Measurements from ENCODE around the gene KIAA1671. TPM values are rescaled to one million over a fixed set of nuclear protein-coding genes. Genes with fewer than 3 reads are reported as not detected.

KIAA1671 gene
- total RNA-seq, 1 donor from 2014 or later, result 17.3 TPM

DNA sequence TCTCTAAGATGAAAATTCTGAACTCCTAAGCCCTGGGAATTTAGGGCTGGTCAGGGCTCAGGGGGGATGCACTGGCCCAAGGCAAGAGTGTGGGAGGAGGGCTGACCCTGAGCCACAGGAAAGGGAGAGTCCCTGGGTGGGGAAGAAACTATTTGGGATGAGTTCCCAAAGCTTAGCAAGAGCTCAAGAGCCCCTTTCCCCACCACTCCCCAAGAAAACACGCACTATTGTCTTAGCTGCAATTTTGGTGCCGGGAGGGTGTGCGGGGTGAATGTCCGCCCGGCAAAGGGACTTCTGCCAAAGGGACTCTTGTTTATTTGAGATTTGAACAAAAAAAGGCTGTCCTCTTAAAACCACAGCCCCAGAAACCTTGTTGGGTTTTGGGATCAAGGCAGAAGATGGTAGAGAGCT is 37.0 kb downstream of the KIAA1671 start:
- DNase-seq (ENCODE audit: low spot score), result no peak
- TF ChIP-seq, protein P1, sequence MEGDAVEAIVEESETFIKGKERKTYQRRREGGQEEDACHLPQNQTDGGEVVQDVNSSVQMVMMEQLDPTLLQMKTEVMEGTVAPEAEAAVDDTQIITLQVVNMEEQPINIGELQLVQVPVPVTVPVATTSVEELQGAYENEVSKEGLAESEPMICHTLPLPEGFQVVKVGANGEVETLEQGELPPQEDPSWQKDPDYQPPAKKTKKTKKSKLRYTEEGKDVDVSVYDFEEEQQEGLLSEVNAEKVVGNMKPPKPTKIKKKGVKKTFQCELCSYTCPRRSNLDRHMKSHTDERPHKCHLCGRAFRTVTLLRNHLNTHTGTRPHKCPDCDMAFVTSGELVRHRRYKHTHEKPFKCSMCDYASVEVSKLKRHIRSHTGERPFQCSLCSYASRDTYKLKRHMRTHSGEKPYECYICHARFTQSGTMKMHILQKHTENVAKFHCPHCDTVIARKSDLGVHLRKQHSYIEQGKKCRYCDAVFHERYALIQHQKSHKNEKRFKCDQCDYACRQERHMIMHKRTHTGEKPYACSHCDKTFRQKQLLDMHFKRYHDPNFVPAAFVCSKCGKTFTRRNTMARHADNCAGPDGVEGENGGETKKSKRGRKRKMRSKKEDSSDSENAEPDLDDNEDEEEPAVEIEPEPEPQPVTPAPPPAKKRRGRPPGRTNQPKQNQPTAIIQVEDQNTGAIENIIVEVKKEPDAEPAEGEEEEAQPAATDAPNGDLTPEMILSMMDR (IDR thresholded peaks at IDR 0.05), result no peak
- TF ChIP-seq EZH2 (IDR thresholded peaks at IDR 0.05) (no peak), EZH2phosphoT487 (IDR thresholded peaks at IDR 0.05) (no peak)
- Histone ChIP-seq H3K79me2 (ENCODE audit: low read depth) (peaks cover 61% of the 10 kb centered on the region), H3F3A (ENCODE audit: low read depth) (peaks cover 23% of the 10 kb centered on the region), H3K9me3 (ENCODE audit: low read depth) (no peaks in the 10 kb centered on the region), H3K4me1 (peaks cover 23% of the 10 kb centered on the region), H3K27me3 (no peaks in the 10 kb centered on the region), H2AFZ (replicated peaks) (no peak overlapping the region), H3K27ac (peak overlapping the region; percentile 1), H4K20me1 (ENCODE audit: low read depth) (peaks cover 53% of the 10 kb centered on the region), H3K4me3 (no peak overlapping the region), H3K9ac (no peak overlapping the region), H3K4me2 (peak overlapping the region; percentile 37), H3K36me3 (no peaks in the 10 kb centered on the region)
- Mint-ChIP-seq H3K4me1 (peaks cover 33% of the 10 kb centered on the region), H3K36me3 (peaks cover 2% of the 10 kb centered on the region), H3K4me3 (no peak overlapping the region), H3K9me3 (peaks cover 7% of the 10 kb centered on the region), H3K27me3 (ENCODE audit: insufficient read depth, low read depth) (peaks cover 8% of the 10 kb centered on the region), H3K27ac (no peak overlapping the region)

DNA sequence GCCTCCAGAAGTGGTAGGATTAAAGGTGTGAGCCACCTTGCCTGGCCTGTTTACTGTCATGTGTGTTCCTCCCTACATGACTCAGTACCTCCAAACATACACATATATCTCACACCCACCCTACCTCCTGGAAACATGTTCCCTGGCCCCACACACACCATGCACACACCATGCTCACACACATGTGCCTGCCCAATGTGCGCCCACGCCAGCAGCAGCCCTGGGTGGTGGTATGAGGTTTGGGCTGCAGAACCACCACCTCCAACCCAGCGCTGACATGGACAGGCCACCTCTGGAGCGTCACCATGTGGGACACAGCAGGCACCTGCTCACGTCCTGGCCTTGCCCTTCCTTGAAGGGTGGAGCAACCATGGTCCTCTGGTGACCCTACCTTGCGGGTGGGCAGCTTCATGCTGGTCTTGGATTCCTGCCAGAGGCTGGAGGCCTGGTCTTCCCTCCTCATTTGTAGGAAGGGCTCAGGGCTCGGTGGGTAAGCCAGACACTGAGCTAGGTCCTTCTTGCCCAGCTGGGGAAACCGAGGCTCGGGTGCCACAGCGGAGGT is 37.9 kb downstream of the KIAA1671 start:
- H3K36me3 ChIP-seq, result no peaks in the 10 kb centered on the region
- peaks cover 17% of the 10 kb centered on the region for H3K4me1 ChIP-seq
- no peak overlapping the region for H2AFZ ChIP-seq (replicated peaks)
- no peak overlapping the region for H3K9ac ChIP-seq
- peaks cover 21% of the 10 kb centered on the region for H3F3A ChIP-seq (ENCODE audit: low read depth)
- peaks cover 68% of the 10 kb centered on the region for H3K79me2 ChIP-seq (ENCODE audit: low read depth)
- H3K4me1 Mint-ChIP-seq, result peaks cover 28% of the 10 kb centered on the region
- H3K4me3 ChIP-seq, result no peak overlapping the region
- H3K9me3 ChIP-seq (ENCODE audit: low read depth), result no peaks in the 10 kb centered on the region
- no peak overlapping the region for H3K27ac ChIP-seq
- peaks cover 7% of the 10 kb centered on the region for H3K9me3 Mint-ChIP-seq
- H4K20me1 ChIP-seq (ENCODE audit: low read depth), result peaks cover 56% of the 10 kb centered on the region
- H3K27ac Mint-ChIP-seq, result no peak overlapping the region
- H3K36me3 Mint-ChIP-seq, result peaks cover 2% of the 10 kb centered on the region
- H3K27me3 Mint-ChIP-seq (ENCODE audit: insufficient read depth, low read depth), result peaks cover 8% of the 10 kb centered on the region
- H3K4me3 Mint-ChIP-seq, result no peak overlapping the region
- H3K4me2 ChIP-seq, result no peak overlapping the region
- no peak for DNase-seq (ENCODE audit: low spot score)
- TF ChIP-seq EZH2phosphoT487 (IDR thresholded peaks at IDR 0.05) (no peak), EZH2 (IDR thresholded peaks at IDR 0.05) (no peak)
- TF ChIP-seq, protein P1 (IDR thresholded peaks at IDR 0.05), result no peak
- H3K27me3 ChIP-seq, result no peaks in the 10 kb centered on the region

DNA sequence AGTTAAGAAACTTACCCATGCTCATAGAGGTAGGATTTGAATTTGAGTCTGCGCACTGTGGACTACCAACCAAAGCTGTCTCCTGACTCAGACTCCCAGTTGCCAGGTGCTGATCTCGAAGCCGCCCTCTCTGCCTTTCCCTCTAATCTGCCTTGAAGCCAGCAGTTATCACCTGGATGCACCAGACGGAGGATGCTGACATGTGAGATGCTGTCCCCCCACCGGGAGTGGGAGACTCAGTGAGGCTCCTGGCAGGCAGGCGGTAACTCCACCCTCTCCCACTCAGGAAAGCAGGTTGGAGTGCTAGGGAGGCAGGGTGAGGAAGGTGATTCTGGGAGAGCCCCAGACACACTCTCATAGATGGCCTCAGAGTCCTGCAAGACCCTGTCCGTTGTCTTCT is 40.4 kb downstream of the KIAA1671 start:
- peaks cover 40% of the 10 kb centered on the region for H3K4me1 Mint-ChIP-seq
- Histone ChIP-seq H3K9me3 (ENCODE audit: low read depth) (no peaks in the 10 kb centered on the region), H3K4me1 (peaks cover 30% of the 10 kb centered on the region), H2AFZ (replicated peaks) (no peak overlapping the region), H4K20me1 (ENCODE audit: low read depth) (peaks cover 51% of the 10 kb centered on the region), H3K4me2 (no peak overlapping the region), H3K27me3 (no peaks in the 10 kb centered on the region), H3F3A (ENCODE audit: low read depth) (peaks cover 29% of the 10 kb centered on the region), H3K9ac (no peak overlapping the region), H3K4me3 (no peak overlapping the region), H3K27ac (no peak overlapping the region), H3K79me2 (ENCODE audit: low read depth) (peaks cover 64% of the 10 kb centered on the region), H3K36me3 (no peaks in the 10 kb centered on the region)
- TF ChIP-seq EZH2 (IDR thresholded peaks at IDR 0.05) (no peak), EZH2phosphoT487 (IDR thresholded peaks at IDR 0.05) (no peak)
- TF ChIP-seq, protein P1 (IDR thresholded peaks at IDR 0.05), result no peak
- H3K9me3 Mint-ChIP-seq, result no peaks in the 10 kb centered on the region
- no peak for DNase-seq (ENCODE audit: low spot score)
- H3K27ac Mint-ChIP-seq, result no peak overlapping the region
- no peak overlapping the region for H3K4me3 Mint-ChIP-seq
- peaks cover 8% of the 10 kb centered on the region for H3K27me3 Mint-ChIP-seq (ENCODE audit: insufficient read depth, low read depth)
- peaks cover 2% of the 10 kb centered on the region for H3K36me3 Mint-ChIP-seq
